Cardiac muscle cell (in vitro differentiated cells and primary cell): ENCODE results near the gene CDC42BPB. TPM values are rescaled to one million over a fixed set of nuclear protein-coding genes. Genes with fewer than 3 reads are reported as not detected.

Experiments
- DNase-seq, 2 donors: peaks; one replicate each; pipeline versions ENCODE4 v3.0.0 to v3.0.0-alpha.2; 2010 to 2017; ENCODE audit warnings: low read depth in 1 of 2, low spot score in 1 of 2
- H3K27ac ChIP-seq: fragments of 200-600 bp; sonication (generic); 2 replicates; pipeline ENCODE4 v1.5.1; 2016
- H3K27me3 ChIP-seq: fragments of 200-600 bp; sonication (generic); 2 replicates; pipeline ENCODE4 v1.6.0; 2016; ENCODE audit warnings: control low read depth
- H3K36me3 ChIP-seq: fragments of 200-600 bp; sonication (generic); 2 replicates; pipeline ENCODE4 v1.5.1; 2016; ENCODE audit warnings: control low read depth
- H3K4me1 ChIP-seq: fragments of 200-600 bp; sonication (generic); 2 replicates; pipeline ENCODE4 v1.8.1; 2017; ENCODE audit warnings: low read depth, mild to moderate bottlenecking, mixed run types
- H3K4me3 ChIP-seq: fragments of 200-600 bp; sonication (generic); 2 replicates; pipeline ENCODE4 v1.5.1; 2016; ENCODE audit warnings: mild to moderate bottlenecking
- H3K9me3 ChIP-seq: fragments of 200-600 bp; sonication (generic); 2 replicates; pipeline ENCODE4 v1.5.1; 2017; ENCODE audit warnings: low read depth, mild to moderate bottlenecking, control low read depth
- polyA plus RNA-seq: library from polyadenylated mRNA; unstranded; fragments of >200 nt; fragmentation: Nextera tagmentation; extraction: Ambion mirVana; gene quantifications from 2 replicates; pipeline ENCODE4 v1.2.1, GENCODE V29; 2016
- total RNA-seq: library from RNA; depleted of rRNA; stranded (reverse); fragments of >200 nt; gene quantifications from 2 replicates; pipeline ENCODE4 v1.2.3, GENCODE V29; 2016
- TF ChIP-seq, protein P1 (sequence below): IDR thresholded peaks from 2 replicates; pipeline ENCODE4 v1.5.1; 2012; ENCODE audit warnings: low read depth, mild to moderate bottlenecking, low read length

The CDC42BPB gene
- total and polyA plus RNA-seq, 2 experiments from 2014 or later: 18.9 to 91.6 TPM

DNA sequence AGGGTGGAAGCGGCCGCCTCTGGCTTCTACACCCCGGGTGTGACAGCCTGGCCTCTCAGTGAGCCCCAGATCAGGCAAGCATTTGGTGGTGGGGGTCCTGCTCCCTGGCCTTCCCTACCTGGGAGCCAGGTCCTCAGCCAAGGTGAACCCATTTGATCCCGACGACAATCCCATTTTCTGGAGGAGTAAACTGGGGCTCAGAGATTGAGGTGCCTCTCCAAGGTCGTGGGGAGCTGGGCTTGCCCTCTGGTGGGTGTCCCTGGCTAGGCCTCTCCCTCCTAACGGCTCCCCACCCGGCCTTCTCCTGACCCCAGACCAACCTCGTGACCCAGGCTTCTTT, 34.5 kb upstream of the CDC42BPB start:
- Histone ChIP-seq H3K27me3 (peaks cover 6% of the 10 kb centered on the region), H3K4me1 (no peaks in the 10 kb centered on the region), H3K4me3 (peak overlapping the region; percentile 21), H3K27ac (no peak overlapping the region), H3K9me3 (no peaks in the 10 kb centered on the region), H3K36me3 (no peaks in the 10 kb centered on the region)
- TF ChIP-seq, protein P1, sequence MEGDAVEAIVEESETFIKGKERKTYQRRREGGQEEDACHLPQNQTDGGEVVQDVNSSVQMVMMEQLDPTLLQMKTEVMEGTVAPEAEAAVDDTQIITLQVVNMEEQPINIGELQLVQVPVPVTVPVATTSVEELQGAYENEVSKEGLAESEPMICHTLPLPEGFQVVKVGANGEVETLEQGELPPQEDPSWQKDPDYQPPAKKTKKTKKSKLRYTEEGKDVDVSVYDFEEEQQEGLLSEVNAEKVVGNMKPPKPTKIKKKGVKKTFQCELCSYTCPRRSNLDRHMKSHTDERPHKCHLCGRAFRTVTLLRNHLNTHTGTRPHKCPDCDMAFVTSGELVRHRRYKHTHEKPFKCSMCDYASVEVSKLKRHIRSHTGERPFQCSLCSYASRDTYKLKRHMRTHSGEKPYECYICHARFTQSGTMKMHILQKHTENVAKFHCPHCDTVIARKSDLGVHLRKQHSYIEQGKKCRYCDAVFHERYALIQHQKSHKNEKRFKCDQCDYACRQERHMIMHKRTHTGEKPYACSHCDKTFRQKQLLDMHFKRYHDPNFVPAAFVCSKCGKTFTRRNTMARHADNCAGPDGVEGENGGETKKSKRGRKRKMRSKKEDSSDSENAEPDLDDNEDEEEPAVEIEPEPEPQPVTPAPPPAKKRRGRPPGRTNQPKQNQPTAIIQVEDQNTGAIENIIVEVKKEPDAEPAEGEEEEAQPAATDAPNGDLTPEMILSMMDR: no peak
- DNase-seq: no peak

DNA sequence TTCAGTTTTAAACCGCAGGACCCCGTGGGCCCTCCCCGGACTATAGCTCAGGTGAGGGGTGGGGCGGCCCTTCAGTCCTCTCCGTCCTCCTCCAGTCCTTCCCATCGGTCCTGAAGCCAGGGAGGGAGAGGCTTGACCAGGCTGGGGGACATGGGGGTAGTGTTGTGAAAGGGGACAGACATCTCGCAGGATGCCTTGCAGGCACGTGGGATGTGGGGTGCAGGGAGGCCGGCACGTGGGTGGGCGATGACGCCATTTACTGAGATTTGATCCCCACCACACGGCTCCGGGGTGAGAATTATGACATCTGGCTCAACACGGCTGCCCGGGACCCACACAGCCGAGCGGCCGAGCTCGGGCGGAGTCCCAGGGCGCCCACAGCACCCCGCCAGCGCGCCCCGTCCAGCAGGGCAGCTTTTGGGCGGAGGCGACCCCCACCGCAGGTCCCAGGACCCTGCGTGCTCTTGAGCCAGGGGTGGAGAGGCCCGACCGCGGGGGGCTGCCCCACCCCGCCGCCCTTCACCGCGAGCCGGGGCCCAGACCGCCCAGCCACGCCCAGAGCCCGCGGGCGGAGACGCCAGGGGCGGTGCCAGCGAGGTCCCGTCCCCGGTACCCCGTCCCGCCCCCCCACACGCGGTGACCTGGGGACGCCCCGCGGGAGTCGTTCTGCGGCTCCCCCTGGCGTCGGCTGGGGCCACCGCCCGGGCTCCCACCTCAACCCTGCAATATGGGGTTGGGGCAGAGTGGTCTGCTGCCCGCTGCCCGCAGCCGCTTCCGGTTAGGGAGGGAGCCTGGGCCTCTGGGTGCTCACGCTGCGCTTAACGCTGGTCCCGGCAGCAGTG, 33.9 kb upstream of the CDC42BPB start:
- Histone ChIP-seq H3K27ac (no peak overlapping the region), H3K36me3 (no peaks in the 10 kb centered on the region), H3K4me1 (no peaks in the 10 kb centered on the region), H3K27me3 (peaks cover 6% of the 10 kb centered on the region), H3K9me3 (no peaks in the 10 kb centered on the region), H3K4me3 (peak overlapping the region; percentile 21)
- TF ChIP-seq, protein P1: peak; percentile 38
- peak; percentile 56 to 73 for DNase-seq

- no peaks in the 10 kb centered on the region for H3K4me1 ChIP-seq
- H3K9me3 ChIP-seq: no peaks in the 10 kb centered on the region
- H3K27me3 ChIP-seq: peaks cover 11% of the 10 kb centered on the region
- no peak overlapping the region for H3K27ac ChIP-seq
- TF ChIP-seq, protein P1: no peak
- no peak overlapping the region for H3K4me3 ChIP-seq
- no peaks in the 10 kb centered on the region for H3K36me3 ChIP-seq
- no peak for DNase-seq
These were observed 33.2 kb upstream of the CDC42BPB start for GRCh38 chr14:103090481-103091020.

GRCh38 chr14:103089386-103090335, 32.3 kb upstream of the CDC42BPB start:
- no peak for DNase-seq
- Histone ChIP-seq H3K27ac (no peak overlapping the region), H3K4me1 (no peaks in the 10 kb centered on the region), H3K27me3 (peaks cover 20% of the 10 kb centered on the region), H3K9me3 (no peaks in the 10 kb centered on the region), H3K36me3 (no peaks in the 10 kb centered on the region), H3K4me3 (no peak overlapping the region)
- TF ChIP-seq, protein P1: no peak

- DNase-seq: no peak
- no peak overlapping the region for H3K27ac ChIP-seq
- H3K36me3 ChIP-seq: no peaks in the 10 kb centered on the region
- H3K27me3 ChIP-seq: peaks cover 28% of the 10 kb centered on the region
- TF ChIP-seq, protein P1: no peak
- H3K9me3 ChIP-seq: no peaks in the 10 kb centered on the region
- no peak overlapping the region for H3K4me3 ChIP-seq
- no peaks in the 10 kb centered on the region for H3K4me1 ChIP-seq
These were observed 31.6 kb upstream of the CDC42BPB start for GRCh38 chr14:103088921-103089320.
